Lower leg skin (tissue), 4 donors: ENCODE measurements around the gene FAM8A1. TPM values are rescaled to one million over a fixed set of nuclear protein-coding genes. Genes with fewer than 3 reads are reported as not detected.
"Not testable (repeated sequence)": the region's sequence is repeated elsewhere in the genome, so short reads cannot be mapped to it uniquely, and the experiment has no call there.

Experiments
- DNase-seq, 2 donors: peaks; one replicate each; pipeline ENCODE4 v3.0.0-alpha.2; 2019; ENCODE audit warnings: low spot score in 2 of 2
- H3K4me3 ChIP-seq: fragments of 200-600 bp; sonication (generic); 2 replicates; pipeline ENCODE4 v1.5.1; 2017; ENCODE audit warnings: mild to moderate bottlenecking, low read depth; ENCODE audit not compliant: poor library complexity, severe bottlenecking
- POLR2A ChIP-seq, 2 donors: fragments of 450-650 bp; IDR thresholded peaks; one replicate each; pipeline ENCODE4 v1.6.1; 2016 to 2017; ENCODE audit warnings: antibody characterized with exemption in 2 of 2, mild to moderate bottlenecking in 1 of 2, moderate library complexity in 1 of 2
- WGBS, 2 donors: methylation state at CpG; one replicate each; pipeline ENCODE4 v1.1.5; 2018; 5-methylcytosine and 5-hydroxymethylcytosine counted together
- intact Hi-C: fragments of 100-400 bp; cut with DNase I; formaldehyde crosslinking; loops from one replicate; pipeline ENCODE4 v1.15.0; 2023; ENCODE audit warnings: low total_unique reads
- total RNA-seq, 4 donors: library from RNA; depleted of rRNA; stranded (reverse); fragments of >200 nt; gene quantifications; one replicate each; pipeline ENCODE4 v1.1.0, GENCODE V29; 2016
- TF ChIP-seq, protein P1 (sequence below), 3 donors: fragments of 450-650 bp; IDR thresholded peaks; one replicate each; pipeline ENCODE4 v1.5.1; 2016; ENCODE audit warnings: antibody characterized with exemption in 3 of 3, mild to moderate bottlenecking in 3 of 3, moderate library complexity in 2 of 3

FAM8A1 gene
- total RNA-seq, 4 donors from 2014 or later = 32.9 to 42.0 (median 34.6) TPM

GRCh38 chr6:17584241-17584803, 15.8 kb upstream of the FAM8A1 start:
- 7% methylated on average over 7 of the region's 7 CpGs for WGBS, 2 donors
- no peak for TF ChIP-seq POLR2A (IDR thresholded peaks at IDR 0.05)
- TF ChIP-seq, protein P1, sequence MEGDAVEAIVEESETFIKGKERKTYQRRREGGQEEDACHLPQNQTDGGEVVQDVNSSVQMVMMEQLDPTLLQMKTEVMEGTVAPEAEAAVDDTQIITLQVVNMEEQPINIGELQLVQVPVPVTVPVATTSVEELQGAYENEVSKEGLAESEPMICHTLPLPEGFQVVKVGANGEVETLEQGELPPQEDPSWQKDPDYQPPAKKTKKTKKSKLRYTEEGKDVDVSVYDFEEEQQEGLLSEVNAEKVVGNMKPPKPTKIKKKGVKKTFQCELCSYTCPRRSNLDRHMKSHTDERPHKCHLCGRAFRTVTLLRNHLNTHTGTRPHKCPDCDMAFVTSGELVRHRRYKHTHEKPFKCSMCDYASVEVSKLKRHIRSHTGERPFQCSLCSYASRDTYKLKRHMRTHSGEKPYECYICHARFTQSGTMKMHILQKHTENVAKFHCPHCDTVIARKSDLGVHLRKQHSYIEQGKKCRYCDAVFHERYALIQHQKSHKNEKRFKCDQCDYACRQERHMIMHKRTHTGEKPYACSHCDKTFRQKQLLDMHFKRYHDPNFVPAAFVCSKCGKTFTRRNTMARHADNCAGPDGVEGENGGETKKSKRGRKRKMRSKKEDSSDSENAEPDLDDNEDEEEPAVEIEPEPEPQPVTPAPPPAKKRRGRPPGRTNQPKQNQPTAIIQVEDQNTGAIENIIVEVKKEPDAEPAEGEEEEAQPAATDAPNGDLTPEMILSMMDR (IDR thresholded peaks at IDR 0.05) = peak in 1 of 3 donors; percentile 81
- no peak overlapping the region for H3K4me3 ChIP-seq
- DNase-seq = peak in 1 of 2 donors; percentile 37
- intact Hi-C loops = loop anchor here (5.0 kb wide), 1 partner anchor 427 kb away; no protein-coding TSS in a partner anchor

GRCh38 chr6:17585766-17586490, 14.2 kb upstream of the FAM8A1 start:
- no peak for TF ChIP-seq POLR2A (IDR thresholded peaks at IDR 0.05)
- TF ChIP-seq, protein P1 (IDR thresholded peaks at IDR 0.05) = no peak
- no peak for DNase-seq
- no peak overlapping the region for H3K4me3 ChIP-seq
- WGBS, 2 donors = 77 to 81% methylated on average over 7 of the region's 7 CpGs
- intact Hi-C loops = no loop called here

- WGBS, 2 donors = 92 to 94% methylated on average over 13 of the region's 13 CpGs
- DNase-seq, H3K4me3 ChIP-seq, intact Hi-C loops: not testable (repeated sequence)
Measured at GRCh38 chr6:17586623-17587022, 13.5 kb upstream of the FAM8A1 start.

- no peak overlapping the region for H3K4me3 ChIP-seq
- TF ChIP-seq POLR2A (IDR thresholded peaks at IDR 0.05) = no peak
- TF ChIP-seq, protein P1 (IDR thresholded peaks at IDR 0.05) = no peak
- DNase-seq = no peak
- intact Hi-C loops = no loop called here
- WGBS, 2 donors = 94 to 96% methylated on average over 6 of the region's 6 CpGs
Measured at GRCh38 chr6:17588011-17588410, 12.1 kb upstream of the FAM8A1 start.

DNA sequence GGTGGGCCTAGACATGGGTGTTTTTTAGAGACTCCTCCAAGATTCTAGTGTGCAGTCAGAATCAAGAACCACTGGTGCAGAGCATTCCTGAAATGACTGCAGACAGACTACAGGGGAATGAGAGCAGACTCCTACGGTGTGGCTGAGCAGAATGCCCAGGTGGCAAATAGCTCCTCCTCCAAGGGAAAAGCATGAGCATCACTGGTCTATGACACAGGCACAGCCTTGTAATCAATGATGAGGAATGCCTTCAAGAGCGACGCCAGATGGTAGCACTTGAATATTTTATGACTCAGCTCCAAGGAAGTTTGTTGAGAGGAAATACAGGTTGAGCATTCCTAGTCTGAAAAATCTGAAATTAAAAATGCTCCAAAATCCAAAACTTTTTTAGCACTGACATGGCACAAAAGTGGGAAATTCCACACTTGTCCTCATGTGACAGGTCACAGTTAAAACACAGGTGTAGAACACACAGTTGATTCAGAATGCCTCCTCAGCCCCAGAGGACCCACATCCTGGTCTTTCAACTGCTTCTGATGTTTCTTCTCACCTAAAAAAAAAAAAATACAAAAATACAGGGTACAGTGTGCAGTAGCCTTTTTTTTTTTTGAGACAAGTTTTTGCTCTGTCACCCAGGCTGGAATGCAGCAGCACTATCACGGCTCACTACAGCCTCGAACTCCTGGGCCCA, 10.6 kb upstream of the FAM8A1 start:
- intact Hi-C loops = no loop called here
- no peak overlapping the region for H3K4me3 ChIP-seq
- no peak for TF ChIP-seq POLR2A (IDR thresholded peaks at IDR 0.05)
- TF ChIP-seq, protein P1 (IDR thresholded peaks at IDR 0.05) = no peak
- no peak for DNase-seq
- 54 to 63% methylated on average over 5 of the region's 5 CpGs for WGBS, 2 donors

DNA sequence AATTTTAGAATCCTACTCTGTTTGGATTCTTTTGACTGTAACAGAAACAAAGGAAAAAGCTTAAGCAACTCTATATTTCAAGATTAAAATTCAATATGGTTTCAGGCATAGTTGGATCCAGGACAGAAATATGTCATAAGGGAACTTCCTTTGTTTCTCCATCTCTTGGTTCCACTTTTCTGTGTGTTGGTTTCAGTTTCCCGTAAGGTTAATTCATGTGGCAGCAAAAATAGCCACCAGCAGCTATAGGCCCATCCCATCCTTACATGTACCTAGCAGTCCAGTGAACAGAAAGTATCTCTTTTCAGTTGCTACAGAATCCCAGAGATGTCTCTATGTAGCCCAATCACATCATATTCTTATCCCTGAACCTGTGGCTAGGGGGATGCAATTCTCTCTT, 8.8 kb upstream of the FAM8A1 start:
- DNase-seq = no peak
- WGBS, 2 donors = 67 to 70% methylated on average over 1 of the region's 1 CpG
- intact Hi-C loops = no loop called here
- TF ChIP-seq, protein P1 (IDR thresholded peaks at IDR 0.05) = no peak
- TF ChIP-seq POLR2A (IDR thresholded peaks at IDR 0.05) = no peak
- H3K4me3 ChIP-seq = no peak overlapping the region
